DLD1 (cell line): ENCODE data around the gene SSPN.

ENCODE experiments used
- in situ Hi-C: cut with HindIII; loops from 2 replicates; pipeline ENCODE4 v1.10.0; 2017; ENCODE audit warnings: low sequenced_read_pairs

SSPN gene

GRCh38 chr12:26185532-26186320 is 9.6 kb upstream of the SSPN start:
- in situ Hi-C loops = no loop called here

GRCh38 chr12:26187014-26187798 is 8.2 kb upstream of the SSPN start:
- in situ Hi-C loops = no loop called here

- in situ Hi-C loops = no loop called here
Measured at GRCh38 chr12:26188127-26188526, 7.2 kb upstream of the SSPN start.

- in situ Hi-C loops = no loop called here
Measured at GRCh38 chr12:26188641-26189040, 6.7 kb upstream of the SSPN start.

GRCh38 chr12:26192142-26192541 is 3.2 kb upstream of the SSPN start:
- in situ Hi-C loops = no loop called here

- in situ Hi-C loops = no loop called here
Measured at GRCh38 chr12:26193539-26193938, 1.8 kb upstream of the SSPN start.

- in situ Hi-C loops = no loop called here
Measured at GRCh38 chr12:26195641-26196420, 458 bp downstream of the SSPN start.

- in situ Hi-C loops = no loop called here
Measured at GRCh38 chr12:26196421-26196716, 996 bp downstream of the SSPN start.

- in situ Hi-C loops = no loop called here
Measured at GRCh38 chr12:26197832-26198231, 2.5 kb downstream of the SSPN start.

GRCh38 chr12:26198742-26199141 is 3.4 kb downstream of the SSPN start:
- in situ Hi-C loops = no loop called here

- in situ Hi-C loops = no loop called here
Measured at GRCh38 chr12:26203167-26203780, 7.9 kb downstream of the SSPN start.

- in situ Hi-C loops = no loop called here
Measured at GRCh38 chr12:26204612-26205289, 9.4 kb downstream of the SSPN start.

- in situ Hi-C loops = no loop called here
Measured at GRCh38 chr12:26205298-26205697, 9.9 kb downstream of the SSPN start.

- in situ Hi-C loops = no loop called here
Measured at GRCh38 chr12:26205941-26206340, 10.6 kb downstream of the SSPN start.

GRCh38 chr12:26211331-26211730 is 16.0 kb downstream of the SSPN start:
- in situ Hi-C loops = no loop called here

GRCh38 chr12:26212396-26212795 is 17.0 kb downstream of the SSPN start:
- in situ Hi-C loops = no loop called here

- in situ Hi-C loops = no loop called here
Measured at GRCh38 chr12:26212988-26213387, 17.6 kb downstream of the SSPN start.

GRCh38 chr12:26214121-26214520 is 18.7 kb downstream of the SSPN start:
- in situ Hi-C loops = no loop called here

GRCh38 chr12:26219736-26220135 is 24.4 kb downstream of the SSPN start:
- in situ Hi-C loops = no loop called here

GRCh38 chr12:26224657-26225056 is 29.3 kb downstream of the SSPN start:
- in situ Hi-C loops = no loop called here

GRCh38 chr12:26226122-26226521 is 30.7 kb downstream of the SSPN start:
- in situ Hi-C loops = no loop called here
